ENCODE data around the gene DUSP12.

The DUSP12 gene

GRCh38 chr1:161782886-161783285, 33.3 kb downstream of the DUSP12 start:
- no peak for TF ChIP-seq CTCF (IDR thresholded peaks at IDR 0.05; ENCODE audit: low read depth, low read length)
- H3K4me3 ChIP-seq (ENCODE audit: low read depth, low read length), result no peak overlapping the region

GRCh38 chr1:161784968-161785367, 35.4 kb downstream of the DUSP12 start:
- no peak for TF ChIP-seq CTCF (IDR thresholded peaks at IDR 0.05; ENCODE audit: low read depth, low read length)
- no peak overlapping the region for H3K4me3 ChIP-seq (ENCODE audit: low read depth, low read length)

- no peak overlapping the region for H3K4me3 ChIP-seq (ENCODE audit: low read depth, low read length)
- no peak for TF ChIP-seq CTCF (IDR thresholded peaks at IDR 0.05; ENCODE audit: low read depth, low read length)
Measured at GRCh38 chr1:161787355-161787754, 37.8 kb downstream of the DUSP12 start.

- no peak overlapping the region for H3K4me3 ChIP-seq (ENCODE audit: low read depth, low read length)
- no peak for TF ChIP-seq CTCF (IDR thresholded peaks at IDR 0.05; ENCODE audit: low read depth, low read length)
Measured at GRCh38 chr1:161790587-161791317, 41.2 kb downstream of the DUSP12 start.

GRCh38 chr1:161791904-161792655, 42.5 kb downstream of the DUSP12 start:
- TF ChIP-seq CTCF (IDR thresholded peaks at IDR 0.05; ENCODE audit: low read depth, low read length), result no peak
- no peak overlapping the region for H3K4me3 ChIP-seq (ENCODE audit: low read depth, low read length)

GRCh38 chr1:161792740-161793139, 43.2 kb downstream of the DUSP12 start:
- no peak for TF ChIP-seq CTCF (IDR thresholded peaks at IDR 0.05; ENCODE audit: low read depth, low read length)
- H3K4me3 ChIP-seq (ENCODE audit: low read depth, low read length), result no peak overlapping the region

GRCh38 chr1:161799792-161800191, 50.2 kb downstream of the DUSP12 start:
- H3K4me3 ChIP-seq (ENCODE audit: low read depth, low read length), result no peak overlapping the region
- no peak for TF ChIP-seq CTCF (IDR thresholded peaks at IDR 0.05; ENCODE audit: low read depth, low read length)
